Activated CD4-positive, alpha-beta T cell treated with anti-CD3 and anti-CD28 coated beads, Interleukin-2, Interleukin-6, amounts not matched to agents 100 ng/mL and 50 ng/mL, durations not matched to agents 16 hours and 8 hours (primary cell): Measurements from ENCODE around the gene LIN7A.
"Not testable (repeated sequence)": the region's sequence is repeated elsewhere in the genome, so short reads cannot be mapped to it uniquely, and the experiment has no call there.

Experiments
- DNase-seq: peaks from one replicate; pipeline ENCODE4 v3.0.0-alpha.2; 2020

Gene LIN7A

DNA sequence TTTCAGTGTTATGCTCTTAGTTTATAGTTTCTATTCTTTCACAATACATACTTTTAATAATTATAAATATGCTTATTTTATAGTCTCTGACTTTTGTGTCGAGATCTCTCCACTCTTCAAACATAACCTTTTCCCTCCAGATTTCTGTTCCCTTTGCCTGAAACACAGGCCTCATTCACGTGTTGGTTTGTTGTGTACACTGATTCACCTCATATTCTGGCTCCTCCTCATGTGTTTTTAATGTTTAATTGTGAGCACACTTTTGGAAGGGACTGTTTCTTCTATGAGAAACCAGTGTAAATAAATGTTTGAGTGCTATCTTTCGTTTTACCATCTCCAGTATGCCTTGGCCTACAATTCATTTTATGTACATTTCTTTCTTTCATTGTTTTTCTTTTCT lies 20.1 kb downstream of the LIN7A start:
- DNase-seq, result no peak

DNA sequence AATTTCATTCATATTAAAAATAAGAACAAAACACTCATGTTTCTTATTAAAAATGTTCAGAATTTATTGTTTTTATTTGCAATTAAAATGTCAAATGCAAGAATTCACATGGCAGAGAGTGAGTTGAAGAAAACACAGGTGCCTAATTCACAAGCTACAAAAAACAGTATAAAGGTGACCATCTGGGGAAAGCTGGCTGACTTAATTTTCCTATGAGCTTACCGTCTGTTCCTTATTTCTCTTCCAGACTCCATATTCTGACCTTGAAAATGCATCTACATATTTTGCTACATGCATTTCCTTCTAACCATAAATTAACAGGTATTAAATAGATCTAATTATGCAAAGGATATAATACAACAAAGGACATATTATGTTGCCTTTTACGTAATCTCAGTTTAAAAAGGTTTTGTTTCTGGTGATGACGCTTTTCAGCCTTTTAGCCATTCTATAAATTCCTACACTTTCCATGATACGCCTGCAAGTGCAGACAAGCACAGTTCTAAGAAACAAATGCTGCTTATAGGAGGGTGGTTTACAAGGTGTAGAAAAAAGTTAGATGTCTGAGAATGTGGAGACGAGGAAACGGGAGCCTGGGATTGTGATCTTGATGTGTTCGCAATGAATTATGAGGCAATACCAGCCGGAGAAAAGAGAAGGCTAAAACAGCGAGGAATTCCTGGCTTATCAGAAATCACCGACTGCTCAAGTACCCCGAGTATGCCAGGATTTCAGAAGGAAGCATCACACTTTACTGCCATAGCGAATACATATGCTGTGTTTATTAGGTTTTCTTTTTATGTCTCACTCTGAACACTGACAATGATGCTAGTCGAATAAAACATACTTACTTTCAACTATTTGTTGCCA lies 24.6 kb downstream of the LIN7A start:
- no peak for DNase-seq

DNA sequence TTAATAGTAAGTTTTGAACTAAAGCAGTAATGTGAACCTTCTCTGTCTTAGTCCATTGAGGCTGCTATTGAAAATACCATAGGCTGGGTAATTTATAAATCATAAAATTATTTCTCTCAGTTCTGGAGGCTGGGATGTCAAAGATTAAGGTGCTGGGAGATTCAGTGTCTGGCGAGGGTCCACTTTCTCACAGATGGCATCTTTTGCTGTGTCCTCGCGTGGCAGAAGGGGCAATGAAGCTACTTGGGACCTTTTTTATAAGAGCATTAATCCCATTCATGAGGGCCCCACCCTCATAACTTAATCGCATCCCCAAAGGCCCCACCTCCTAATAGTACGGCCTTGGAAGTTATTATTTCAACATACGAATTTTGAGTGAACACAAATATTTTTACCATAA lies 28.4 kb downstream of the LIN7A start:
- DNase-seq, result no peak

DNA sequence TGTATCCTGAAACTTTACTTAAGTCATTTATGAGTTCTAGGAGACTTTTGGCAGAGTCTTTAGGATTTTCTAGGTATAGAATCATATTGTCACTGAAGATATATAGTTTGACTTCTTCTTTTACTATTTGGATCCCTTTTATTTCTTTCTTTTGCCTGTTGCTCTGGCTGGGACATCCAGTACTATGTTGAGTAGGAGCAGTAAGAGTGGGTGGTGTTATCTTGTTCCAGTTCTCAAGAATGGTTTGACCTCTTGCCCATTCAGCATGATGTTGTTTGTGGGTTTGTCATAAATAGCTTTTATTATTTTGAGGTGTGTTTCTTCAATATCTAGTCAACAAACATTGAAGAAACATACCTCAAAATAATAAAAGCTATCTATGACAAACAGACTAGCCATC lies 35.0 kb downstream of the LIN7A start:
- no peak for DNase-seq

DNA sequence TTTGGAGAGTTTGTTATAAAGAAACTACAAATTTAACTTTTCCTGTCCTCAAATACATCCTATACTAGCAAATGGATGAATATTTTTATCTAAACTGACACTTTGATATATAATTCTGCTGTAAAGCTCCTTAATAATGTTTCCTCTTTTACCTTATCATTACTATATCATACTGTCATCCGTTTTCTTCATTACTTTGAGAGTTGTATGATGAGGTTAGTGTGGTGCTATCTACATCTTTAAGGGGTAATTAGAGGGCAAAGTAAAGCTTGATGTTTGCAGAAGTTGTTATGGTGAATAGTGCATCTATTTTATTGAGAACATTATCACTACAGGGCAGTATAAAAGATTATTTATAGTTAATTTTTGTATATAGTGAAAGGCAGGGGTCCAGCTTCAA lies 36.1 kb downstream of the LIN7A start:
- no peak for DNase-seq

DNA sequence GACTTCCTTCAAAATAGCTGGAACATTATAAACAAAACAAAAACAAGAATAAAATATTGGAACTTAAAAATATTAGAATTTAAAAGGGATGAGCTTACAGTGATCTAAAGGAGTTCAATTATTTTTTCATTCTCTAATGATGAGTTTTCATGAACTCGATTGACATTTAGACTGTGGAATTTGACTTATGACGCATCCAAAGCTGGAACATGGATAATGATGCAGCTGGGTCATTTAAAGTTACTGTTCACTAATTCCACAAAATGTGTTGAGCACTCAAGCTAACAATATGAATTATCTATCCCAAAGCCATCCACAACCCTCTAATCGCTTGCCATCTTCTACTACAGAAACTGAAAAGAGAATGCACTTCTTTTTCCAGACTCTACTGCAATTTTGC lies 42.5 kb downstream of the LIN7A start:
- no peak for DNase-seq

DNA sequence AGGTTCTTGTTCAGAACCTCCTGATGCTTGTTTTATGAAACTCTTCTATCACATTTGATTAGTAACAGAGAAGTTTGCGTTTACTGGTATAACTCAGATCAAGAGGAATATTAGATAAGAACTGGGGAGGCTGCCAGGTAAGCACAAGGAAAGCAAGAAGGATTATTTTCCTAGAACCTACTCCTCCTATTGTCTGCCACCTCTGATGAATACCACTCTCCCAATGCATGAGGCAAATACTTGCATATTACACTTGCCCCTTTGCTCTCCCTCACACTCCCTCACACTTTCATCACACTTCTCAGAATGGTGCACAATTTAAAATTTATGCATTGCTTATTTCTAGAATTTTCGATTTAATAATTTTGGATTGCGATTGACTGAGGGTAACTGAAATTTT lies 43.6 kb downstream of the LIN7A start:
- no peak for DNase-seq

DNA sequence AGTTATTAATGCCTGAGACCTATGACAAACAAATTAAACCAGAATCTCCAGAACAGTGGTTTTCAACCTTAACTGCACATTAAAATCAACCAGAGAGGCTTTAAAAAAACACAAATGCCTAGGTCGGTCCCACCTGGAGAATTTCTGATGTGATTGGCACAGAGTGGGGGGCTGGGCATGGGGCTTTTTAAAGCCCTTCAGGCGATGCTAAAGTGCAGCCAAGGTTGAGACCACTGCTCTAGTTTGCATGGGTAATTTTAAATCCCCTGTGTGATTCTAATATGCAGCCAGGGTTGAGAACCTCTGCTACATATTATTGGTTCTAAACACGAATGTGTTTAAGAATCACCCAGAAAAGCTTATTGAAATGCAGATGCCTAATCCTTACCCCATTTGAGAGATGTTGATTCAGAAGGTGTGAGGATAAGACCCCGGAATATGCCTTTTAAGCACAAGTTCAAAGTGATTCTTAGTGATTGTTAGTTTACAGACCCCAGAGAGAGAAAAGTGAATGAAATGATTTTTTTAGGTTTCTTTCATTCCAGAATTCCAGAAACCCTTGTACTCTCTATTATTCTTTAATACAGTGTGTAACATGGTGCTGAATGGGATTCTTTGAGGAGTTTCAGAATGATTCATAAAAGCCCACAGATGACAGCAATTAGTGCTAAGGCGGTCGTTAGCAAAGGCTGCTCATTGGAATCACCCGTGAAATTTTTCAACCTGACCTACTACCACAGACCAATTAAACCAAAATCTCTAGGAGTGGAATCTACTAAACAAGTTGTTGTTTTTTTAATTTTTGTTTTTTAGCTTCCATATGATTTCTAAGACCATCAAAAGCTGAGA lies 44.9 kb downstream of the LIN7A start:
- no peak for DNase-seq

DNA sequence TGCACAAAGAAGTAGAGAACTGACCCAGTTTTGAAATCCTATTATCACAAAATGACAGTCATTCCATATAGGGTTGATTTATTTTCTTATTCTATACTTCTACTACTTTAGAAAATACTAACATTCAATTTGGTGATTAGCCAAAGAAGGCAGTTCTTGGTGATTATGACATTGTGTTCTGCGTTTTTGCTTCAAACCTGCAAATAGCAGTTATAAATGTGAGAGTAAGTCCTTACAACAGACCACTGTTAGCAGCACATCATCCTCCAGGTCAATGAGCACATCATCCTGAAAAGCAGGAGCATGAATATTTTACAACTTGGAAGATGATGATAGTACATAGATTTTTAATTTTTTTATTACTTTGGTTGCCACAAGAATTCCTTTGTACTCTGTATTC lies 53.1 kb downstream of the LIN7A start:
- no peak for DNase-seq

DNA sequence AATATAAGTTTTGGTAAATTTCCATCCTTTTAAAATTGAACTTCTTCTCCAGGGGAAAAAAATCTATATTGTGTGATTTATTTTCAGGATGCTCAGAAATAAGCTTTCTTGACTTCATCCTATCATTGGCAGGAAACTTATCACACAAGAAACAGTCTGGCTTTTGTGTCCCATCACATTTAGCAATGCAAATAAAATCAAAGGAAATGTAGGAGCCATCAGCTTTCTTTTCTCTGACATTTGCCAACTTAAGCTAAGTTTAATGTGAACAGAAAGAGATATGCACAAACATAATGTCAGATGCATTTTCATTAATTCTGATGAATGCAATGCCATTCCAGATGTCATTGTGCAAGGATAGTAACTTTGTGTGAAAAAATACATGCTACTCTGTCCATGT lies 56.6 kb downstream of the LIN7A start:
- no peak for DNase-seq

DNA sequence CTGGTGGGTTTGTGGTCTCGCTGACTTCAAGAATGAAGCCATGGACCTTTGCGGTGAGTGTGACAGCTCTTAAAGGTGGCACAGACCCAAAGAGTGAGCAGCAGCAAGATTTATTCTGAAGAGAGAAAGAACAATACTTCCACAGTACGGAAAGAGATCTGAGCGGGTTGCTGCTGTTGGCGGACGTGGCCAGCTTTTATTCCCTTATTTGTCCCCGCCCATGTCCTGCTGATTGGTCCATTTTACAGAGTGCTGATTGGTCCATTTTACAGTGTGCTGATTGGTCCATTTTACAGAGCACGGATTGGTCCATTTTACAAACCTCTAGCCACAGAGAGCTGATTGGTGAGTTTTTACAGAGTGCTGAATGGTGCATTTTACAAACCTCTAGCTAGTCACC lies 59.3 kb downstream of the LIN7A start:
- not testable (repeated sequence) for DNase-seq

DNA sequence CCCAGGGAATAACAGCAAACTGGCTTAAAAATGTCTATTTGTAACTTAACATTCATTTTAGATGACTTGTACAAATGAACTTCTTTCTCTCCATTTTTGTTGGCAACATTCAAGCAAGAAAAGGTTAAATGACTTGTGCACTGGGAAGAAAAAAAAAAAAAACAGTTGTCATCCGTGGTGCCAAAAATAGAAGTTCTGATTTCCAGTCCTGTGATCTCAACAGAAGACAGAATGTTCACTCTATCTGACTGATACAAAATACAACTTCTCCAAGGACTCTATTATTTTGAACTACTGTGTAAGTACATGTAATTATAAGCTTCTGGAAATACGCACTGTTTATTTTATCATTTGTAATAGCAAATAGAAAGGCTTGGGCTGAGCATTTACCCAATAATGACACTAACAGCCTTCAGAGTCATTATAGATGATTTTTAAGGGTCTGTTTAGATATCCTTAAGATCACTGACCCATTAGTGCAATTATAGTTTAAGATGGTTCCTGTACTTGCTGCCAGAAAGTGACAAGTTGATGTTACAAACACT lies 59.9 kb downstream of the LIN7A start:
- no peak for DNase-seq

DNA sequence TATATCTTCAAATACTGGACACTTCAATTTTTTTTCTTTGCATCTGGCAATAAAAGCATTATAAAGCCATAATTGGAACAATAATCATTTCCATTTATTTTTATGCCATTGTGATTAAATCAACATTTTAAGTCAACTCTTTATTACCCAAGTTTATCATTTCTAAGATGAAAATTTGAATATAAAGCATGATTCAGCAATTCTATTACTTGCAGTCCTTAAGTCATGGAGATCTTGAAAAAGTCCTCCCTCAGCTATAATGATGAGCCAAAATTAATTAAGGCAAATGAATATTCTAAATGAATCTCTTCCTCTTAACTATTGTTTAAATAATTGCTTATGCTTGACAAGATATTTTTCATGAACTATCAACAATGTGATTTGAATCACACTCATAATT lies 65.7 kb downstream of the LIN7A start:
- DNase-seq, result no peak

DNA sequence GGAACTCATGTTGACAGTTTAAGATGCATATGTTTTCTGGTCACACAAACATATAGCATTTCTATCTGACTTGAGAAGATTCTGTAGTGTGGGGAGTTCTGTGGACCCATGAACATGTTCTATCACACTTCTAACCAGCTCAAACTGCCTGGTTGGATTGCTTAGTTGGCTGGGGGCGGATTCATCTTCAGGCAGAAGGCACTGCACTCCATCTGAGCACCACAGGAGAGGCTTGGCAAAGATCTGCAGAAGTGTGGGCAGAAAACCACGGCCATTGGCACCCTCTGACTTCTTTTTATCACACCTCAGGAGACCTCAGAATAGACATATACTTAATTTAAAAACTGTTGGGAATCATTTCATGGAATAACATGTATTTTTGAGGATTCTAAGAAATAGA lies 68.5 kb downstream of the LIN7A start:
- DNase-seq, result no peak

DNA sequence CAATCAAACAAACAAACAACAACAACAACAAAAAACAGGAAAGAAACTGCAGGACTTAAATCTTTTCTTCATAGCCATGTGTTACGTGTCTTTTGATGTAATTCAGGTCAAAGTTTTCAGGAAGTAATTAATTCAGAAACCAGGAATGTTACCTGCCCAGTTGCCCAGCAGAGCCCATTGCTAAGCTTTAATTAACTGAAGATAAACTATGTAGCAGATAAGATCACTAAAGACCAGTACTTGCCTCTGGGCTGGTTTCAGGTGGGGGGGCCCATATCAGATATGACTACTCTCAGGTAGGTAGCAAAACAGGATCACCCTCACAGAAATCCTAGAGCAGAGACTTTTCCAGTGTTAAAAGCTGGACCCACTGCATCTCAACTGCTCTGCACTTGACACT lies 69.2 kb downstream of the LIN7A start:
- no peak for DNase-seq

DNA sequence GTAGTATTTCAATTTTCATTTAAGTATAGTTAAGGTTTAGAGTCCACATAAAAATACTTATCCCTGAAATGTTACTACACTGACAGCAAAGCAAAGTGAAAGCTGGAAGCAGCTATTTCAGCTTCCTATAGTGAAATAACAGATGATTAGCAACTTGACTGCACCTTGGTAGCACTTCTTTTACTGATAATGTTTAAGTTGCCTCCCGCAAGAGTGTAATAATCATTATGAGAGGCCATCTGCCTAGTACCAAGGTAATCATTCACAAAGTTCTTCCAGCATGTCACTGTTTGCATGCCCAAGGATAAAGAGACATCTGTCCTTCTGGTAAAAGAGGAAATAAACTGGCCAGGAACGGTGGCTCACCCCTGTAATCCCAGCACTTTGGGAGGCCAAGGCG lies 69.8 kb downstream of the LIN7A start:
- no peak for DNase-seq

DNA sequence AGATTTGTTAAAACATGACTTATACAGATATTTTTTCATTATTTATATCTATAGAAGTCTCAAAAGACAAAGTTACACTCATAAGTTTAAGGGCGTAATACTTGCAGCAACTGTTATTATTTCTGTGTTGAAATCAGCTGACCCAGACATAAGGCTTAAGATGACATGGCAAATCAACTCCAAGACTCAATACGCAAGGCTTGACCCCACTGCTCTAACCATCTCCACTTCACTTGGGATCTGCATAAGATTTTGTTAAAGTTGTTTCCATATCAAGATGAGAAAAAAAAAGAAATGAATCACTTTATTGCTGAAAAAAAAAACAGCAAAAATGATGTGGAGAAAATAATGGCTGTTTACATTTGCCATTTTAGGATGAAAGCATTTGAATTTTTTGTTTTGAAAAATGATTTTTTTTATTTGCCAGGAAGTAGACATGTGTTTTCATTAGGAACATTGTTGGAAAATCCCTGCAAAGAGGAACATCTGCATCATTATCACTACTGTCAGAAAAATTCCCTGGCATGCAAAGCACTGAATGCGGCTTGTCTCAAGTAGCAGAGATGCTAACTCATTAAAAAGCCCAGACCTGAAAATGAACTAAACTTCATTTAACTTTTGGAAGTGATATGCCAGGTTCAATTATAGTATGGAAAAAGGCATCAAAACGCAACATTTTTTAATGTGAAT lies 73.5 kb downstream of the LIN7A start:
- no peak for DNase-seq

DNA sequence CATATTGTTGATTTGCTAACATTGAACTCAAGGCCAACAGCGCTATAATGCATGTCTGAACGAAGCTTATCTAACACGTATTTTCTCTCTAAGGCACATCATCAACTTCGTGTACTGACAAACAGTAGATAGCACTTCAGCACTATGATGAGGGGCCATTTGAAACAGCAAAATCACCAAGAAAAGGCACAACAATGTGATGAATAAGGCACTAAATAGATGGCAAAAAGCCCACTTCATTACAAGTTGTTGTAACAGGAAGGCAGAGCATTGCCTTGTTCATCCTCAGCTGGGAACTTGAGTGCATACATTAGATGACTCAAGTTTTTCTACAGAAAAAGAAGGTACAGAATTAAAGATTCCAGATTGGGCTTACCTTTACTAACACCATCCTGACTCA lies 75.2 kb downstream of the LIN7A start:
- no peak for DNase-seq

DNA sequence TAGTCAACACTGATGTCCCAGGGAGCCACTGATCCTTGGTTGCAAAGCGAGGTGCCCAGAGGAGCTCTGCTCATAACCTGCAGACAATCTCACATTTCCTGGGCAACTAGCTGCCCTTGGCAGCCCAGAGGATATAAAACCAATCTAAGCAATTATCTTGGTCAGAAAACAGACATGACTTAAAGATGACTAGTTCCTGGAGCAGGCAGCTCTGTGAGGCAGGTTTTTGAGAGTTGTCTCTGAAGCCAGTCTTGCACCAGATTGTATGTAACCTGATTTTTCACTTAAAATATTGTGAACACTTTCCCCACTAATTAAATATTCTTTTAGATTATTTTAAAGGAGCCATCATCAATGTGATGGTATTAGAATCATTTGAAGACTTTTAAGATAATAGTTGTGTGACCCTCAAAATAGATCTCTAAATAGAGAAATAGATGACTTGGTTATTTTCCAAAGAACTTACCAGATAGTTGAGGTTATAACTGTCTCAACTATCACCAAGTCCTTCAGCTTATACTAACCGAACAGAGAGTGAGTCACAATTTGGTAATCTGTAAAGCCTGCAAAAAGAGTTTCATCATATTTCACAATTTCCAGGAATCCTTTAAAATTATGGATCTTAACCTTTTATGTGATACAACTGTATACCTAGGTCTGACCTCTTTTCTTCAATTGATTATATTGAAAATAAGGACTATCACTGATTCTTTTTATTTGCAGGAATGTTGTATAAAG lies 75.9 kb downstream of the LIN7A start:
- no peak for DNase-seq

DNA sequence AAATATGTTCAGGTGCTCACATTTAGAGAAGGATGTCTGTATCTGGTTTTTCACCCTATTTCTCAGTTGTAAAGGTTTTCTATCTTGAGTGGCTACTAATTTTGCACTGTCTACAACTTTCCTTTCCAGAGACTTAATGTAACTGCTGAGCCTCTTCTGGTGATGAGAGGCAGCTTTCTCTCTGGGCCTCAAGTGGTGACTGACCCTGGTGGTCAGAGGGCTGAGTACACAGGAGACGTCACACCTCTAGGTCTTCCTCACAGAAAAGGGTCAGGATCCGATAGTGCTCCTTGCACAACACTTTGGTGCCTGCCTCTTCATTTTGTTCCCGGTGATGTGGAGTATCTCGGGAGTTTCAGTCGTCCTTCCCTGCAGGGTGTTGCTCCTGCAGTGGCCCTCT lies 76.8 kb downstream of the LIN7A start:
- no peak for DNase-seq

DNA sequence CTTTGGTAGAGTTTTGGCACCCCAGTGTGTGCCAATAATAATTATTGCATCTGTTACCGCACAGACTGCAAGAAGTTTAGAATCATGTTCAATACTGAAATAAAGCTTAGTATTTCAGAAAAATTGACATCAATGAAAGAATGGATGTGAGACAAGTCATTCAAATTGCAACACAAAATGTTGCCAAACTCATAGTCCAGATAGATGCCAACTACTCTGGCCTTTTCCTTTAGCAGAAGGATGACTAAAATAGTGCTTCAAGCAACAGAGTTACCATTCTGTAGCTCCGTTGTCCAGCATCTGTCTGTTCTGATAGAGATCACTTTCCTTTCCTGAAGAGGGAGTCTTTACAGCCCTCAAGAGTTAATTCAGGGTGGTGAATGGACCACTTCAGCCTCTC lies 77.5 kb downstream of the LIN7A start:
- DNase-seq, result no peak

DNA sequence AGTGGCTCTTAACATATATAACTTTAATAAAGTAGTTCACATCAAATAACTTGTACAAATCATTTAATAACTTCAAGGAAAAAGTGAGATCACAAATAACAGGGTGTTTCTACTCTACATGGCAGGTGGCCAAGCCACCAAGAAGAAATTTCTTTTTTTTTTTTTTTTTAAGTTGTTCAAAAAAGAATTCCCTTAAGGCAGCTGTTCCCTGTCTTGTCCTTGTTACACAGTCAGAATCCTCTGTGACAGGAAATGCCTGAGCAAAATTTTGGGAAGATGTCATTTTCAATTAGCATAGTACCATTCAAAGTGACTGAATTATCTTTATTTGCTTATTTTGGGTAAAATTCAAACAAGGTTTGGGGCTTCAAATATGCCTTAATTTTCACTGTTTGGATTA lies 79.4 kb downstream of the LIN7A start:
- DNase-seq, result no peak

DNA sequence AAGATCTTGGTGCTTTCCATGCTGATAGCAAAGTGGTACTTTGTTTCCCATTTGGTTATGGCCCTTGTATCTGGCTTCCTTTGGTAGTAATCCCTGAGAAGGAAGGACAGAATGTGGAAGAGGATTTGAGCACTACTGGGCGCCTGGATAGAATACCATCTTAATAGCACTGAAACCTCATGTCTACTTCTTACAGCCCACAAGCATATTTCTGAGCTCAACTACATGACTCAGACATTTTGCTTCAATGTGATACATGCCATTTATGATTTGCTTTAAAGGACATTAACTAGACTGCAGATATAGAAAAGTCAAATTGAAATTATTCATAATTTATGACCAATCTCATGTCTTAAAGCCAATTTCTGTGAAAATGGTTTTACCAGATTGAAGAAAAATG lies 80.4 kb downstream of the LIN7A start:
- DNase-seq, result no peak
